Measurements from ENCODE around the gene RAC3.

RAC3 gene

DNA sequence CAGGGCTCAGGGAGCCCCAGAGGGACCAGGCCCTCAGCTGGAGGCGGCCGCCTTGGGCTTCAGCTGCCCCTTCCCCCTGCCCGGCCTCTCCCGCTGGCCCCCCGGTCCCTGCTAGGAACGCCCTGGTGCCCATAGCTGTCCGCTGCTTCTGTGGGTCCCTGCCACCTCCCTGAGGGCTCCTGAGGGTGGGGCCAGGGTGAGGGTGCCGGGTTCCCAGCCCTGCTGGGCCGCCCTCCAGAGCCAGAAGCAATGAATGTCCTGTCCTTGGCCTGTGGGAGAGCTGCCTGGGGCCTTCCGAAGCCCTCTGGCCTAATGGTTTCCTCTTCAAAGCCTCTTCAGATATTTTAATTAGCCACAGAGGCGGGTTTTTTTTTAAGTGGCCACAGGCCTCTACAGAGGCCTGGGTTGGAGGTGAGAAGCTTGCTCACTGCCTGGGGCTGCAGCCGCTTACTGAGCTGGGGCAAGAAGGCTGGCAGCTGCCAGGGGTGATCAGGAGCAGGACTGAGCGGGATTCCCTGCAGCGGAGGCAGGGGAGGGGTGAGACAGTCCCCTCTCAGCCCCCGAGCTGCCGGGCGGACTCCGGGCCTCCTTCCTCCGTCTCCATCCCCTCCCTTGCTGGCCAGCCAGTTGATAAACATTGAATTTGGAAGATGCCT lies 18.7 kb upstream of the RAC3 start:
- DNase-seq (ENCODE audit: low spot score), result no peak

DNA sequence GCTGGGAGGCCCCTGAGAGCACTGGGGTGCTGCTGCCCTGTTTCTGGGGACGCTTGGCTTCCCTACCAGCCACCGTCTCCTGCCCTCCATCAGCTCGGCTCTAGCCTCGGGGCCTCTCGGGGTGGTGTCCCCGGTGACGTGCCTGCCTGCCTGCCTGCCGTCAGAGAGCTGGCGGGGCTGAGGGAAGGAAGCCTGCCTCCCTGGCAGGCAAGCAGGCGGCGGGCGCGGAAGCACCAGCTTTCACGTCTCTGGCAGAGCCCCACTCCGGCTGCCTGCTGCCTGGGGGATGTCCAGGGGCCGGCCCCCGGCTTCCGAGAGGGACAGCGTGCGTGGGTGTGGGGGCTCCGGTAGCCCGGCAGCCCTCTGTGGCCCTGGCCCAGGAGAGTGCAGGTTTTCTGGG lies 18.1 kb upstream of the RAC3 start:
- DNase-seq (ENCODE audit: low spot score), result peak; percentile 52

DNA sequence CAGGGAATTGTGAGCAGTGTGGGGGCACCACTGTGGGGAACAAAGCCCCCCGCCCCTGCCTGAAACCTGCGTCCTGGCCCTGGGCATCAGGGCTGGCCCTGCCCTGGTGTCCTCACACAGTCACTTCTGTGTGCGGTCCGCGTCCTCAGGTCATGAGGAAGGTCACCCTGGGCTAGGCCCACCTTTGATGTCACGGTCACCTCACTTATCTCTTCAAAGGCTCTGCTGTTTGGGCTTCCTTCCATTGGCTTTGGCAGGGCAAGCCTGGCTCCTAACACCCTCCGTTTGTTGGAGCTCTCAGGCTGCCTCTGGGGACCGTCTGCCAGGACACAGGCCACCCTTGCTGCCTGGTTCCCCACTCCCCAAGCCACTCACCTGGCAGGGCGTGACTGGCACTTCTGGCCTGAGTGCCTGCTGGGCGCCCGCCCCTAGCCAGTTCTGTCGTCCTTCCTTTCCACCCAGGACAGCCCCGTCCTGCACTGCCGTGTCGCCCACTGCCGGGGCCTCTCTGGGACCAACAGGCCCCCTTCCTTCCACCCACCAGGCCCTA lies 17.6 kb upstream of the RAC3 start:
- no peak for DNase-seq (ENCODE audit: low spot score)

GRCh38 chr17:82014432-82014831 lies 17.0 kb upstream of the RAC3 start:
- peak; percentile 54 for DNase-seq (ENCODE audit: low spot score)

DNA sequence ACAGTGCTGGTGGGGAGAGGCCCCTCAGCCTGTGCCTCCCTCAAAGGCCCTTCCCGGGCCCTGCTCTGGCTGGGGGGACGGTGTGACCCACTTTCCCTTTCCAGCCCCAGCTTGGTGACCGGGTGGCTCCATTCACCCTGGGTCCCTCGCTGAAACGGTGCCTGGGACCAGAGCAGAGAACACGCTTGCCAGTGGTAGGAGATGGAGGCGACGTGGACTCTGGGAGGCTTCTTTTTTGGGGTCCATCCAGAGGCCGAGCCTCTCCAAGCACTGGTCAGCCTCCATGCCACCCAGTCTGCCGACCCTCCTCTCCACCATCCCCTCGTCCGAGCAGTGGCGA lies 16.5 kb upstream of the RAC3 start:
- DNase-seq (ENCODE audit: low spot score), result no peak

DNA sequence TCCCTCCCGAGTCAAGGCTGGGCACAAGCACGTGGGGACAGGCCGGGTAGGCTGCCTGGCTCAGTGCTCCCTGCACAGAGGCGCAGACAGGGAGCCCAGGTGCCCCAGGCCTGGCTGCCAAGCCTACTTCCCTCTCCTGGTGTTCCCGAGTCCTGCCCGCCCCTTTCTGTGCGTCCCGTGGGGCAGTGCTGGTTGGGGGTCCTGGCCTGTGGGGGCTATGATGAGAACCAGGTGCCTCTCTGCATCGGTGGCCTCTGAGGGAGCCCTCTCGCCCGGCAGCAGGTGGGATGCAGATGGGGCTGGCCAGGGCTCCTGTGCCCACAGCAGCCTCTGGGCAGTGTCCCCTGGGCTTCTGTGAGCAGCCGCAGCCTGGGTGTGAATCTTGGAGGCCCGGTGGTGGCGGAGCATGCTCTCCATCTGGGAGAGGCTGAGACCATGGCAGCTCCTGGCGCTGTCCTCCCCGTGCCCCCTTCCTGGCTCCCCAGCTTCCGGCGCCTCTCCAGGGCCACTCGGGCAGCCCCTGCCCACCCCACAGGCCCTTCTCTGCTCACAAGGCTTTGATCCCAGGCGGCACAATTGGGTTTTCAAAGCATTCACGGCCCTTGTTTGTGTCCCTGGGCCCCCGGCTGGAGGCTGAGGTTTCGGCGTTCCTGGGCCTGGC lies 16.0 kb upstream of the RAC3 start:
- DNase-seq (ENCODE audit: low spot score), result no peak

- DNase-seq (ENCODE audit: low spot score), result no peak
Measured at GRCh38 chr17:82016061-82016874, 15.2 kb upstream of the RAC3 start.

DNA sequence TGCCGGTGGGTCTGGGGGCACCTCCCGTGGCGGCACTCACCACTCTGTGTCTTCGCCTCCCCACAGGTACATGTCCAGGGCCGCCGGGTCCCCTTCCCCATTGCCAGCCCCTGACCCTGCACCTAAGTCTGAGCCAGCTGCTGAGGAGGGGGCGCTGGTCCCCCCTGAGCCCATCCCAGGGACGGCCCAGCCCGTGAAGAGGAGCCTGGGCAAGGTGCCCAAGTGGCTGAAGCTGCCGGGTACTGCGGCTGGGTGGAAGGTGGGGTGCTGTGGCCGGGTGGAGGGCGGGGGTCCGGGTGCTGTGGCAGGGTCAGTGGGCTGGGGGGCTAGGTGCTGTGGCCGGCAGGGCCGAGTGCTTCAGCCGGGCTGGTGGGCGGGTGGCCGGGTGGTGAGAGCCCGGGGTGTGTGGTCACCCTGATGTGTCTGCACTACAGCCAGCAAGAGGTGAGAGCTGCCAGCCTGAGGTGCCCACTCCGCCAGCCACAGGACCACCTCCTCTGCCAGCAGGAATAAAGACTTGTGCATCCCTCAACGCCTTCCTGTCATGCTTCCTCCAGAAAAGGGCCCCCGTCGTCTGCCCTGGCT lies 14.5 kb upstream of the RAC3 start:
- DNase-seq (ENCODE audit: low spot score), result no peak

- DNase-seq (ENCODE audit: low spot score), result no peak
Measured at GRCh38 chr17:82017612-82018151, 13.8 kb upstream of the RAC3 start.

- no peak for DNase-seq (ENCODE audit: low spot score)
Measured at GRCh38 chr17:82018152-82018988, 13.1 kb upstream of the RAC3 start.

- DNase-seq (ENCODE audit: low spot score), result no peak
Measured at GRCh38 chr17:82018989-82019689, 12.3 kb upstream of the RAC3 start.

DNA sequence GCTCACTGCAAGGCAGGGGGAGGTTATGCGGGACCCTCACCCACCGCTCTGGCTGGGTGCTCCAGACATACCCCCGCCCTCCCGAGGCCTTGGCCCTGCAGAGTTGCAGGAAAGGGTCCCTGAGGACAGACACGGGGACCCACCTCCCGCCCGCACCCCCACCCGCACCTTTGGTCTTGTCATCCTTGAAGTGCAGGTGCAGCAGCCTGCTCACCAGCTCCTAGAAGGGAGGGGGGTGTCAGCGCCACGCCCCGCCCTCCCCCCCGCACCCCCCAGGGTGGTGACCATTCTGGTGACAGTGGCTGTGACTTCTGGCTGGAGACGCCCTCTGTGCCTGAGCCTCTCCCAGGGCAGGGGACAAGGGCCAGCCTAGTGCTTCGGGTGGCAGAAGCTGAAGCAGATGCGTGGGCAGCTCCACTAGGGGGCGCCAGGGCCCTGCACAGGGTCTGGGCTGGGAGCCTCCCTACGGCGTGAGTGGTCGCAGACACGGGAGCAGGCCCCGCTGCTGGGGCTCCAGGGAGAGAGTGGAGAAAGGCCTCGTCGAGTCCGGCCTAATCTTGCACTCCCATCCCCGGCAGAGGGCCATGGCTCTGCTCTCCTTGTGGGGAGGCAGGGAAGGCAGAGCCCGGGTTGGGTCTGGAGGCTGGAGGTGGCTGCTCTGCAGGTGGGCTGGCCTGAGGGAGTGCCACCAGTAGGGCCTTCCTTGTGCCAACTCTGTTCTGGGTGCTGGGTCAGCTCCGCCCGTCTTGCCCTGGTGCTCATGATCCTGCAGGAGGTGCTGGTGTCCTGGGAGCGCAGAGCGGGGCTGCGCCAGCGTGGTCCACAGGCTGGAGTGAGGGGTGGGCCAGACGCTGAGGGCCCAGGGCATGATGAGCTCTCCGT lies 11.5 kb upstream of the RAC3 start:
- no peak for DNase-seq (ENCODE audit: low spot score)

DNA sequence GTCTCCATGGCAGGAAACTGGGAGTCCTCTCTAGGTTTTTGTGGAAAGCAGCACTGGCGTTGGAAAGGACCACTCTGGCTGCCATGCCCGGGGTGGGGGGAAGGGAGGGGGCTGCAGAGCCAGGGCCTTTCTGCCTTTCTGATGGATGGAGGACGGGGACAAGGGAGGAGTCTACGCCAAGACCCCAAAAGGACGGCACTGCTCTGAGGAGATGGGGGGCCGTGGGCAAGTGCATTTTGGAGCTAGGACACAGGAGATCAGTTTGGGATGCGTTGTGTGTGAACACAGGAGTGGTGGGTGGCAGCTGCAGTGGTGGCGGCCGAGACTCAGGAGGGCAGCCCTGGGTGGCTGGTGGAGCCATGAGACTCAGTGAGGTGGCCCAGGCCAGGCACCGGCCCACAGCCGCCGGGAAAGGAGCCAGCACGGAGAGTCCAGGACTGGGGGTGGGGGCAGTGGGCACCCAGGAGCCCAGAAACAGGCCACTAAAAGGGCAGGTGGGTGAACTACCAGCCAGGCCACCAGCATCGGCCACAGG lies 10.8 kb upstream of the RAC3 start:
- no peak for DNase-seq (ENCODE audit: low spot score)

GRCh38 chr17:82021107-82021899 lies 10.2 kb upstream of the RAC3 start:
- DNase-seq (ENCODE audit: low spot score), result peak; percentile 70

GRCh38 chr17:82021900-82022309 lies 9.6 kb upstream of the RAC3 start:
- no peak for DNase-seq (ENCODE audit: low spot score)

DNA sequence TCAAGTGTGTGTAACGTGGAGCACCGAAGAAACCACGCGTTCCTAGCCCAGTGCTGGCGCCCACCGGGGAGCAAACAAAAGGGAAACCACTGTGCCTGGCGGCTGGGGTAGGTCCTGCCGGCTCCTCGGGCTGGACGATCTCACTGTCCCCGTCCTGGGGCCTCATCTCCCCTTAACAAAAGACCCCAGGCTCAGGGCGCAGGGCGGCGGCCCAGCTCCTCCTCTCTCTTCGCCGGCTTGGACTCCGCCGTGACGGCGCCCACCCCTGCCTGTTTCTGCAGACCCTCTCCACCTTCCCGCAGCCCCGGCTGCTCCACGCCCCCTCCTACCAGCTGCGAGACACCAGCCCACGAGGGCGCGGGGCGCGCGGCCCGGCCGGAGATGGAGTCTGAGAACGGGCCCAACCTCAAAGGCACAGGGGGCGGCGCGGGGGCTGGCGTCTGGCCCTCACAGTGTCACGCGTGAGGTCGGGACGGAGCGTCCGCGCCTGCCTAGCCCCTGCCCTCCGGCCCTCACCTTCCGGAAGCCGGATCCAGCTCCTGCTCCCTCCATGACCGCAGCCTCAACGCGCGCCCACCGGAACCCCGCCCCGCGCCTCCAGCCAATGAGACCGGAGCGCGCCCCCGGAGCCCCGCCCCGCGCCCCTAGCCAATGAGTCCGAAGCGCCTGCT lies 9.0 kb upstream of the RAC3 start, which contains the start of gene CENPX:
Gene CENPX (minus strand): TSS at position 569 of the 671 bp plus-strand sequence. CDS start 17 bp downstream, at position 552.
- no peak for DNase-seq (ENCODE audit: low spot score)

GRCh38 chr17:82022981-82023446 lies 8.5 kb upstream of the RAC3 start, which contains the start of gene LRRC45:
Gene LRRC45 (plus strand): TSS chr17:82023305. CDS start chr17:82023644, 339 bp downstream.
- DNase-seq (ENCODE audit: low spot score), result peak; percentile 100

All from putamen (tissue), 1 donor.